8988T (cell line): ENCODE measurements around the gene TEX11.
"Not testable (repeated sequence)": the region's sequence is repeated elsewhere in the genome, so short reads cannot be mapped to it uniquely, and the experiment has no call there.

ENCODE experiments used
- DNase-seq: peaks from one replicate; pipeline ENCODE4 v3.0.0; 2011

Gene TEX11

DNA sequence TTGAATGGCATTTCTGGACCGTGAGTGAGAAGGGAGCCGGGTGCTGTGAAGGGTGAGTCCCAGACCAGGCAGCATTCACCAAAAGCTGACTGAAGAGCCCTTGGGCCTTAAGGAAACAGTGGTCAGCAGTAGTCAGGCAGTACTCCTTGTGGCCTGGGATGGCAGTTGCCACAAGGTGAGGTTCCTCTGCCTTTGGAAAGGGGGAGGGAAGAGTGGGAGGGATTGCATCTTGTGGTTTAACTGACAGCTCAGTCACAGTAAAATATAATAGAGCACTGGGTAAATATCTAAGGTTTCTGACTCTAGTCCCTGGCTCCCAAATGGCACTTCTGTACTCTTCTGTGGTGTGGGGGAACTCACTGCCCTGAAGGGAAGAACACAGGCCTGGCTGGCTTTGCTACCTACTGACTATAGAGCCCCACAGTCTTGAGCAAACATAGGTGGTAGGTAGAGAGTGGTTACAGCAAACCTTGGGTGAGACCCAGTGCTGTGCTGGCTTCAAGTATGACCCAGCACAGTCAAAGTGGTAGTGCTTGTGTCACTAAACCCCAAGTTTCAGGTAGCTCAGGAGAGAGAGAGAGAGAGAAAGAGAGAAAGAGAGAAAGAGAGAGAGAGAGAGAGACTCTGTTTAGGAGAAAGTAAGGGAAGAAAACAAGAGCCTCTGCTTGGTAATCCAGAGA lies 154.2 kb downstream of the TEX11 start:
- no peak for DNase-seq

DNA sequence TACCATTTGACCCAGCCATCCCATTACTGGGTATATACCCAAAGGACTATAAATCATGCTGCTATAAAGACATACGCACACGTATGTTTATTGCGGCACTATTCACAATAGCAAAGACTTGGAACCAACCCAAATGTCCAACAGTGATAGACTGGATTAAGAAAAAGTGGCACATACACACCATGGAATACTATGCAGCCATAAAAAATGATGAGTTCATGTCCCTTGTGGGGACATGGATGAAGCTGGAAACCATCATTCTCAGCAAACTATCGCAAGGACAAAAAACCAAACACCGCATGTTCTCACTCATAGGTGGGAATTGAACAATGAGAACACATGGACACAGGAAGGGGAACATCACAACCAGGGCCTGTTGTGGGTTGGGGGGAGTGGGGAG lies 174.7 kb downstream of the TEX11 start:
- DNase-seq: not testable (repeated sequence)

DNA sequence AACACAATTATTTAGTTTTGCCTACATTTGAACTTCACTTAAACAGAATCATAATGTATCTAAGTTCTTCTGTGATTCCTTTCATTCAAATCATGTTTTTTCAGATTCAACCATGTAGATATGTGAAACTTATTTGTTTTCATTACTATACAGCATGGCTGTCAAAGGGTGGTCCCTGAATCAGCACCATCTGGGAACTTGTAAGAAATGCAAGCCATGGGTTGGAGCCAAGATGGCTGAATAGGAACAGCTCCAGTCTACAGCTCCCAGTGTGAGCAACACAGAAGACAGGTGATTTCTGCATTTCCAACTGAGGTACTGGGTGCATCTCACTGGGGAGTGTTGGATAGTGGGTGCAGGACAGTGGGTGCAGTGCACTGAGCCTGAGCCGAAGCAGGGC lies 180.6 kb downstream of the TEX11 start:
- DNase-seq: not testable (repeated sequence)

DNA sequence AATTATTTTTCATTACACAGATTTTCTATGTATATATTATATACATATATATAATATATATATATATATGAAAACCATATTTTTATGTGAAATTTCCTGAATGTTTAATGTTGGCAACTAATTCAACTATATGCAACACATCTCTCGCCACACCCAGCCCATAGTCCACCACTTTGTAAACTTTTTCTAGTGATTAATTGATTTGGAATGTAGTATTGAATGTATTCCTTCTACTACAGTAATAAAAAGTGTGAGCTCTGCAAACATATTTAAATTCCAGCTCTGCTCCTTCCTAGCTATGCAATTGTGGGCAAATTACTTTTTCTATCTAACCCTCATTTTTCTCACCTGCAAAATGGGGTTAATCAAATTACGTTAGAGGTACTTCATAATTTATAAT lies 187.8 kb downstream of the TEX11 start:
- no peak for DNase-seq

- DNase-seq: not testable (repeated sequence)
These were observed 197.2 kb downstream of the TEX11 start for GRCh38 chrX:70711336-70711735.

GRCh38 chrX:70694339-70695122 lies 214.0 kb downstream of the TEX11 start:
- no peak for DNase-seq

DNA sequence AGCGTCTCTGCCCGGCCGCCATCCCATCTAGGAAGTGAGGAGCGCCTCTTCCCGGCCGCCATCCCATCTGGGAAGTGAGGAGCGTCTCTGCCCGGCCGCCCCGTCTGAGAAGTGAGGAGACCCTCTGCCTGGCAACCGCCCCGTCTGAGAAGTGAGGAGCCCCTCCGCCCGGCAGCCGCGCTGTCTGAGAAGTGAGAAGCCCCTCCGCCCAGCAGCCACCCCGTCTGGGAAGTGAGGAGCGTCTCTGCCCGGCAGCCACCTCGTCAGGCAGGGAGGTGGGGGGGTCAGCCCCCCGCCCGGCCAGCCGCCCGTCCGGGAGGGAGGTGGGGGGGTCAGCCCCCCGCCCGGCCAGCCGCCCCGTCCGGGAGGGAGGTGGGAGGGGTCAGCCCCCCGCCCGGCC lies 229.1 kb downstream of the TEX11 start:
- DNase-seq: not testable (repeated sequence)

DNA sequence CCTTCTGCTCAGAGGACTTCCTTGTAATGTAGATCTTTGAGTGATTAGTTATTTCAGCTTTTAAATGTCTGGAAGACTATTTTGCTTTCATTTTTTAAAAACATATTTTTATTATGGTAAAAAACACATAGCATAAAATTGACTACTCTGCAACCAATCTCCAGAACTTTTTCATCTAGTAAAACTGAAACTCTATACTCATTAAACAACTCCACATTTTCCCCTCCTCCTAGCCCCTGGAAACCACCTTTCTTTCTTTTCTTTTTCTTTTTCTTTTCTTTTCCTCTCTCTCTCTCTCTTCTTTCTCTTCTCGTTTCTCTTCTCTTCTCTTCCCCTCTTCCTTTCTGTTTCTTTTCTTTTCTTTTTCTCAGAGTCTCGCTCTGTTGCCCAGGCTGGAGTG lies 233.2 kb downstream of the TEX11 start:
- no peak for DNase-seq

- DNase-seq: no peak
These were observed 236.2 kb downstream of the TEX11 start for GRCh38 chrX:70672326-70672725.

GRCh38 chrX:70669120-70669519 lies 239.4 kb downstream of the TEX11 start:
- no peak for DNase-seq

GRCh38 chrX:70664726-70665125 lies 243.8 kb downstream of the TEX11 start:
- no peak for DNase-seq

- not testable (repeated sequence) for DNase-seq
These were observed 247.4 kb downstream of the TEX11 start for GRCh38 chrX:70661124-70661523.

- not testable (repeated sequence) for DNase-seq
These were observed 251.0 kb downstream of the TEX11 start for GRCh38 chrX:70657546-70657945.

DNA sequence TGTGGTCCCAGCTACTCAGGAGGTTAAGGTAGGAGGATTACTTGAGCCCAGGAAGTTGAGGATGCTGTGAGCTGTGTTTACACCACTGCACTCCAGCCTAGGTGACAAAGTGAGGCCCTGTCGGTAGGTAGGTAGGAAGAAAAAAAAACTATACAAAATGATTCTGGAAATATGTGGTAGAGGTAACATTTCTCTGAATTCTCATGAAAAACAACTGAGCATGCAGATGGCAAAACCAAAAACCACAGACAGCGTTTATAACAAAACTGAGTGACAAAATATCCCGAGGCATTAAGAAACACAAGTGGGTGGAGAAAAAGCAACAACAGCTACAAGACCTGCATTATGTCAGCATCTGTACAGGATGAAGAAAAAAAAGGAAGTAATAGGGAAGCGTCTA lies 252.2 kb downstream of the TEX11 start:
- no peak for DNase-seq

DNA sequence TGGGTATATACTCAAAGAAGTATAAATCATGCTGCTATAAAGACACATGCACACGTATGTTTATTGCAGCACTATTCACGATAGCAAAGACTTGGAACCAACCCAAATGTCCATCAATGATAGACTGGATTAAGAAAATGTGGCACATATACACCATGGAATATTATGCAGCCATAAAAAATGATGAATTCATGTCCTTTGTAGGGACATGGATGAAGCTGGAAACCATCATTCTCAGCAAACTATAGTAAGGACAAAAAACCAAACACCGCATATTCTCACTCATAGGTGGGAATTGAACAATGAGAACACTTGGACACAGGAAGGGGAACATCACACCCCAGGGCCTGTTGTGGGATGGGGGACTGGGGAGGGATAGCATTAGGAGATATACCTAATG lies 260.6 kb downstream of the TEX11 start:
- not testable (repeated sequence) for DNase-seq

- no peak for DNase-seq
These were observed 272.3 kb downstream of the TEX11 start for GRCh38 chrX:70636218-70636617.

DNA sequence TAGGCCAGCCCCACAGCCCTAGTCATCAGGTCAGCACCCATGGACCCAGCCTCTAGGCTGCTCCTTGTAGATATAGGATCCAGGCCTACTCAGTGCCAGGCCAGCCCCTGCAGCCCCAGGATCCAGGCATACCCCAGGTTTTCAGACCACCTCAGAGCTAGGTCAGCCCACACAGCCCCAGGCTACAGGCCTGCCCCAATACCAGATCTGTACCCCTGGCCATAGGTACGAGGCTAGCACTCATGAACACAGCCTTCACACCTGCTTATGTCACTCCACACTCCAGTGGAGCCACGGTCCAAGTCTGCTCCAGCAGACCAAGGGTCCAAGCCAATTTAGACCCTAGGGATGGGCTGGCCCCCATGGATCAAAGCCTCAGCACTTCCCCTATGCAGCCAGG lies 272.8 kb downstream of the TEX11 start:
- no peak for DNase-seq

GRCh38 chrX:70635227-70635626 lies 273.3 kb downstream of the TEX11 start:
- DNase-seq: no peak

GRCh38 chrX:70621743-70622142 lies 286.8 kb downstream of the TEX11 start:
- DNase-seq: no peak

DNA sequence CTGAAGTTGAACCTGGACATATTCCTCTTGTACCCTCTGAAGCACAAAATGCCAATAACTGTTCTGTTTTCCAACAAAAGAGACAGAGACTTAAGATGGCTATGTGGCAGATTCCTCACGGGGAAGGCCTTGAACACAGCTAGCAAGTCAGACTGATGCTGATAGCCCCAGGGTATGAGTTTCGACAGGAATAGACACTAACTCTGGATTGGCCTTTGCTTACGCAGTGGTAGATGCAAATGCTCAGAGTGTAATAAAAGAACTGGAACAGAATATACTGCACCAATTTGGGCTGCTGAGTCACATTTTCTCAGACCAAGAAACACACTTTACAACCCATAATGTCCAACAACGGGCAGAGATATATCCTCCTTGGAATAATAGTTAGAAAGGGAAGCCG lies 290.0 kb downstream of the TEX11 start:
- DNase-seq: no peak

- DNase-seq: no peak
These were observed 295.2 kb downstream of the TEX11 start for GRCh38 chrX:70613295-70613694.

DNA sequence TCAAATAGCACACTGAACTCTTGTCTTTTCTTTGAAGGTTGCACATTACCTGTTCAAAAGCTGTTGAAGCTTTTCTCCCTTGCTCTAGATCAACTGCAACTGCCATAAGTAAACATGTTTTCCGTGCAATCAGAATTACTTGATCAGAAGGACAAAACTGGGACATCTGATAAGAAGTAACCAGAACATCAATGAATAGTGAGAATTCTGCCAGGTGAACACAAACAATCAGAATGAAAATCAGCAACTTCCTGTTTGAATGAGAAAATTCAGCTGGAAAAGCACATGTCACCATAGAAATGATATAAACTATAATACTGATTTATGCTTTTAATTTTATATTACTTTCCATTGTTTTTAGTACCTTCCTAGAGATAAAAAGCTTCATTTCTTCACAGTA lies 303.2 kb downstream of the TEX11 start:
- DNase-seq: no peak

DNA sequence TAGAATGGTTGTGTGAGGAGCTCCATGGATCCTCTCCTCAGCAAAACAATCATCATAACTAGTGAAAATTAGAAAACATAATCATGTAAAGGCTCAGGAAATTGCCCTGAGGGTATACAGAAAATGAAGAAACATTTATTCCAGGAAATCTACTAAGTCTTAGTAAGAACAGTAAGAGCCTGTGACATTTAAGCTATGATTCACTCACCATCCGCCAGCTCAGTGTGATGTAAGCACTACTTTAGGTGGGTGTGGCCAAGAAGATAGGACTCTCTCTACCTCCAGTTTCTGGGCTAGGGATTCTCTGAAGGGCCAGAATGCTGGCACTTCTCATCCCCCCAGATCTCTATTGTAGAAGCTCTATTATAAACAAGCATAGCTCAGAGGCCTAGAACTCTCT lies 316.4 kb downstream of the TEX11 start:
- no peak for DNase-seq

DNA sequence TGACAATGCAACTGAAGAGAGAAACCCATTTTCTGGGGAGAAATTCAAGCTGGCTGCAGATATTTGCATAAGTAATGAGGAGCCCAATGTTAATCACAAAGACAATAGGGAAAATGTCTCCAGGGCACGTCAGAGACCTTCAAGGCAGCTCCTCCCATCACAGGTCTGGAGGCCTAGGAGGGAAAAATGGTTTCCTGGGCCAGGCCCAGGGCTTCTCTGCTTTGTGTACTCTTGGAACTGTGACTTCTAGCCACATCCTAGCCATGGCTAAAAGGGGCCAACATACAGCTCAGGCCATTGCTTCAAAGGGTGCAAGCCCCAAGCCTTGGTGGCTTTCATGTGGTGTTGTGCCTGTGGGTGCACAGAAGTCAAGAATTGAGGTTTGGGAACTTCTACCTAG lies 321.4 kb downstream of the TEX11 start:
- DNase-seq: not testable (repeated sequence)

GRCh38 chrX:70577442-70577841 lies 331.1 kb downstream of the TEX11 start:
- no peak for DNase-seq
